ENCODE data around the gene MICA.
A peak's percentile ranks its signal among the peaks of the same experiment; 100 is the strongest.

- TF ChIP-seq CTCF (IDR thresholded peaks at IDR 0.05) (no peak), POLR2A (IDR thresholded peaks at IDR 0.05) (no peak), EP300 (IDR thresholded peaks at IDR 0.05) (peak in 1 of 2 donors; percentile 19)
Observed at GRCh38 chr6:31356216-31356945, 47.0 kb upstream of the MICA start.

Data from tibial nerve (tissue), 4 donors.